HG03139 (cell line): ENCODE data around the gene CAPN15.

Experiments used
- ATAC-seq: cut with Tn5 transposase; IDR thresholded peaks from one replicate; pipeline ENCODE4 v1.9.1; 2021; ENCODE audit not compliant: unreplicated experiment

CAPN15 gene

DNA sequence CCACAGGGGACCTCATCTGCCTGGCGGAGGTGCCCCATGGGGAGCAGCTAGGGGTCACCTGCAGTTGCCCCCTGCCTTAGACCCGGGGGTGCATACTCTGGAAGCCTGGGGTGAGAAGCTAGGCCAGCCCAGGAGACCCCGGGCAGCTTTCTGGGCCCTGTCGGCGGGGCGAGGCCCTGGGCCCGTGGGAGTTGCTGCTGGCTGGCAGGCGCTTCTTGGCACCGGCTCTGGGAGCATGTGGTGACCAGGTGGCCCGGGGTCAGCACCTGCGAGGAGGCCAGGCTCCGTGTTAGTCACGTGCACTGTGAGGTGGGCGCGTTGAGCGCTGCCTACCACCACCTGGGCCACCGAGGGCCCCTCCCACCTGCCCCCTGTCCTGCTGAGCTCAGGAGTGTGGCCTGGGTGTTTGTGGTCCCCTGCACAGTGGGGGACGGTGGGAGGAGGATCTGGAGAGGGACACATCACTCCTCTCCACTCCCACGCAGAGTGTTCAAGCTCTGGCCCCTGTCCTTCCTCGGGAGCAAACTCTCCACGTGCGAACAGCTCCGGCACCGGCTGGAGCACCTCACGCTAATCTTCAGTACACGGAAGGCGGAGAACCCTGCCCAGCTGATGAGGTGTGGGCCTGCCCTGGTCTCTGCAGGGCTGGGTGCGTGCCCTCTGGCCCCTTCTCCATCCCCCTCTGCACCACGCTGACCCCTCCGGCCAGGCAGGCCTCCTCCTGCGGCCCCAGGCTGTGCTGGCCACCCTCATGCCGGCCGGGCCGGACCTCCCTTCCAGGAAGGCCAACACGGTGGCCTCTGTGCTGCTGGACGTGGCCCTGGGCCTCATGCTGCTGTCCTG lies 48.1 kb downstream of the CAPN15 start:
- no peak for ATAC-seq

DNA sequence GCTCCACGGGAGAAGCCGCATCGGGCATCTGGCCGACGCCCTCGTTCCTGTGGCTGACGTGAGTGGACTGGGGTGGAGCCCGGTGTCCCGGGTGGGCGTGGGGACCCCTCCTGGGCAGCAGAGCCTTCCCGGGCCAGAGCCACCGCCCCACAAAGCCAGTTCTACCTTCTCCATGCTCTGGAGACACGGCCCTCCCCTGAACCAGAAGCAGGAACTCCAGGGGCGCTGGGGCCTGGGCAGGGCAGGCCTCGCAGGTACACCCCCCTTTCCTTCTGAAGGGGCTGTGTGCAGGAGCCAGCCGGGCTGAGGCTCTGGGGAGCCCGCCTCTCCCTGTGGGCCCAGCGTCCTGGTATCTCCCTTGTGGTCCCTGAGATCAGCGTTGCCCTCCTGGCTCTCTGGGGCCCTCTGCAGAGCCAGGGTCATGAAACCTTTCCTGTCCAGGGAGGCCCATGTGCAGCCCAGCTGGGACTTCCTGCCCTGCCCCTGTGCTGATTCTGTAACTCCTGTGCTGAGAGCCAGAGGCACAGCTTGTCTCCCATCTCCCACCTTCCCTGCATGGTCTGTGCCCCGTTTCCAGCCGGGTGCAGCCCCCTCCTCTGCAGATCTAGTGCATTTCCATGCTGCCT lies 48.8 kb downstream of the CAPN15 start:
- ATAC-seq: no peak

DNA sequence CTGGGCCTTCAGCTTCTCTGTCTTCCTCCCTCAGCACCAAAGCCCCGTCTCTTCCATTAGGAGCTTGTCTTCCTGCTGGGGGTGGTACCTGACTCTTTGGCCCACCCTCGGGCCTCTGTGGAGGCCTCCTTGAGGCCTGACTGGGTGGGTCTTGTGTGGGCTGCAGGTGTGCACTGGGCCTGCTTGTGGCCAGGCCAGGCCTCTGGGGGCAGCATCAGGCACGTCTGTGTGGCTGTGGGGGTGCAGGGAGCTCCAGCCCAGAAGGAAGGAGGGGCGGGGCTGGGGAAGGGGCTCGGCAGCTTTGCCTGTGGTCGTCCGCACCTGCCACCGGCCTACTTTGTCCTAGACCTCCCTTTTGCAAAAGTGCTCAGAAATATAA lies 49.3 kb downstream of the CAPN15 start:
- ATAC-seq: no peak

DNA sequence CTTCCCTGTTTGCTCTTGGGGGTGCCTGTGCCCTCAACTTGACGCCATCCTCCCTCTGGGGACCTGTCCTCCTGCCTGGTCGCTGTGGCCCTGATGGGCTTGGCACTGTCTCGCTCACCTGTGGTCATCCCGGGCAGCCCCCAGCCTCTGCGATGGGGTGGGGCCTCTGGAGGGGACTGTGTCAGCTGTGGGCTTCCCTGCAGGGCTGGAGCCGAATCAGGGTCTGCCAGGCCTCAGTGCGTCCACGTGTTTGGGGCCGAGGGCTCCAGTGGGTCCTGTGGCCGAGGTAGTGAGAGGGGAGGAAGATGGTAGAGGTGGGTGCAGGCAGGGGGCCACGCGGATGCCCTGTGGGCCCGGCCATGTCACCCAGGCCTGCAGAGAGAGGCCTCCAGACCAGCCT lies 50.3 kb downstream of the CAPN15 start:
- ATAC-seq: no peak

DNA sequence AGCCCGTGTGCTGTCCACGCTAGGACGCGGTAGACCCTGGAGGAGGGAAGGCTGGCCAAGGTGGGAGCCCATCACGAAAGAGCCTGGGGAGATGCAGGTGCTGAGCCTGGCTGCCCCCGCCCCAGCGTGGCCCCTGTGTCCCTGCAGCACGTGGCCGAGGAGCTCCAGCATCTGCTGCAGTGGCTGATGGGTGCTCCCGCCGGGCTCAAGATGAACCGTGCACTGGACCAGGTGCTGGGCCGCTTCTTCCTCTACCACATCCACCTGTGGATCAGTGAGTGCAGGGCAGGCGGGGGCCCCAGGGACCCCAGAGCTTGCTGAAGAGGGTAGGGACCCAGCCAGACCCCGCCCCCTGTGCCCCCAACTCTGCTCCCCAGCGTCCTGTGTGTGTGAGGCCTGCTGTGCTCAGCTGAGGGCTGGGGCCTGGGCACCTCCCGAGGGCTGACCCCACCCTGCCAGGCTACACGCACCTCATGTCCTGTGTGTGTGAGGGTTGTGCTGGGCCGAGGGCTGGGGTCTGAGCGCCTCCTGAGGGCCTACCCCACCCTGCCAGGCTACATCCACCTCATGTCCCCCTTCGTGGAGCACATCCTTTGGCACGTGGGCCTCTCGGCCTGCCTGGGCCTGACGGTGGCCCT lies 50.8 kb downstream of the CAPN15 start:
- ATAC-seq: no peak

DNA sequence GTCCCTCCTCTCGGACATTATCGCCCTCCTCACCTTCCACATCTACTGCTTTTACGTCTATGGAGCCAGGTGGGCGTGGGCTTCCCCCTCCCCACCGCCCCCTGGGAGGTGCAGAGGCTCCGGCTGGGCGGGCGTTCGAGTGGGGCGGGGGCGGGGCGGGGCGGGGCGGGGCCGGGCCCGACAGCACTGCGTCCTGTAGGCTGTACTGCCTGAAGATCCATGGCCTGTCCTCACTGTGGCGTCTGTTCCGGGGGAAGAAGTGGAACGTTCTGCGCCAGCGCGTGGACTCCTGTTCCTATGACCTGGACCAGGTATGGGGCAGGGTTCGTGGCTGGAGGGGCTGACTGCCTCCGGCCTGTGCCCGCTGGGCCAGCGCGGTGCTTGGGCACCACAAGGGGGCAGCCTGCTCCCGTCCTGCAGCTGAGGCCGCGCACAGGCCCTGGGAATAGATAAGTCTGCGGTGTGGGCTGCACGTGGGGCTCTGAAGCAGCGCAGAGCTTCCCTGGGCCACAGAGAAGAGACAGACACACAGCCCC lies 51.4 kb downstream of the CAPN15 start:
- ATAC-seq: no peak

DNA sequence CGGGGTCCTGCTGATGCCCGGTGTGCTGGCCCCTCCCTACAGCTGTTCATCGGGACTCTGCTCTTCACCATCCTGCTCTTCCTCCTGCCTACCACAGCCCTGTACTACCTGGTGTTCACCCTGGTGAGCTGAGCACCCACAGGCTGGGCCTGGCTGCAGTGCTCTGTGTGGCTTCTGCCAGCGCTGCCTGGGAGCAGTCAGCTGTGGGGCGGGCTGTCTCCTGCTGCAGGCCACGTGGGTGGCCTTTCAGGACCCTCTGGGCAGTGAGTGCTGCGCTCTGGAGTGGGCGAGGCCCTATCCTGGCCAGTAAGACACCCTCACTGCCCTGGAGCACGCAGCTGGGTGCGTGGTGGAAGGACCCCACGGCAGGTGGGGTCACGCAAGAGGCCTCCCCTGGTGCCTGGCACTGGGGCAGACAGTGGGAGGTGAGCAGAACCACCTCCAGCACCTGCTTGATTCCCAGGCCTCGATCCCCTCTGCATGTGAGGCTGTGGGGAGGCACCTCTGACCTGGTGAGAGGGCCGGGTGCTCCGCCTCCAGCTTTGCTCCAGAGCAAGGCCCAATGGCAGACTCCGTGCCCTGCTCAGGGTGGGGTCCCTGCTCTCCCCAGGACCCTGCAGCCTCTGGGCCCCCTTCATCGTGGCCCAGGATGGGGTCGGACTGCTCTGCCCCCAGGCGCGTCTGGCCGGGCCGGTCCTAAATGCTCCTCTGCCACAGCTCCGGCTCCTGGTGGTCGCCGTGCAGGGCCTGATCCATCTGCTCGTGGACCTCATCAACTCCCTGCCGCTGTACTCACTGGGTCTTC lies 52.8 kb downstream of the CAPN15 start:
- no peak for ATAC-seq

DNA sequence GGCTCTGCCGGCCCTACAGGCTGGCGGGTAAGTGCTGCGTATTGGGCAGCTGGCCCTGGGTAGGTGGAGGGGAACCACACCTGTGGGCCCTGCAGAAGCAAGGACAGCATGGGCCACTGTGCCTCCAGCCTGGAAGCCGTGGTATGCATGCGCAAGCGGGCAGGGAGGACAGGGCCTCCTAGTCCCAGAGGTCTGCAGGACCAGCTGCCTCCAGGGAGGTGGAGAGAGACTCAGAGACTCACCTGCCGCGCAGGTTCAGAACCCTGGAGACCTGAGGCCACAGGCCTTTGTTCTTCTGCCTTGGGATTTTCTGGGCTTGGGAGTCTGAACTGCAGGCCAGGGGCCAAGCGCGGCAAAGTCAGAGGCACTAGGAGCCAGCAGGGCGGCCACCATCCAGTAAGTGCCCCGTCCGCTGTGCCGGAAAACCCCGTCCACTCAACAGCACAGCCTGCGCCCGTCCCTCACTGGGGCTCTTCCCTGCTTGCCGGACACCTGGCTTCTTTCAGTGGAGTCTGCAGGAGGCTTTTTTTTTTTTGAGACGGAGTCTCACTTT lies 53.5 kb downstream of the CAPN15 start:
- no peak for ATAC-seq

DNA sequence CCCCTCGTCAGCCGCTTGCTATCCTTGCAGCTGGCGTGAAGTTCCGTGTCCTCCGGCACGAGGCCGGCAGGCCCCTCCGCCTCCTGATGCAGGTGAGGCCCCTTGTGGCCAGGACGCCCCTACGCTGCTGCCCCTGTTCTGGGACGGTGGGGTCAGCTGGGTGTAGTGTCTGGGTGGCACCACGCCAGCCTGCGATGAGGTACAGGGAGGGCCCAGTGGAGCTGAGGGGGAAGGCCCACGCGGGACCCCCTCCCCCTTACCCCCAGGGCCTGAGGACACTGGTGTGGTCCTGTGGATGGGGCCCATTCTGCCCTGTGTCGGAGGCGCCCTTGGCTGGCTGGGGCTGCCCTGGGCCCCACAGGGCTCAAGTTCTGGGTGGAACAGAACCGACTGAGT lies 54.7 kb downstream of the CAPN15 start:
- no peak for ATAC-seq

DNA sequence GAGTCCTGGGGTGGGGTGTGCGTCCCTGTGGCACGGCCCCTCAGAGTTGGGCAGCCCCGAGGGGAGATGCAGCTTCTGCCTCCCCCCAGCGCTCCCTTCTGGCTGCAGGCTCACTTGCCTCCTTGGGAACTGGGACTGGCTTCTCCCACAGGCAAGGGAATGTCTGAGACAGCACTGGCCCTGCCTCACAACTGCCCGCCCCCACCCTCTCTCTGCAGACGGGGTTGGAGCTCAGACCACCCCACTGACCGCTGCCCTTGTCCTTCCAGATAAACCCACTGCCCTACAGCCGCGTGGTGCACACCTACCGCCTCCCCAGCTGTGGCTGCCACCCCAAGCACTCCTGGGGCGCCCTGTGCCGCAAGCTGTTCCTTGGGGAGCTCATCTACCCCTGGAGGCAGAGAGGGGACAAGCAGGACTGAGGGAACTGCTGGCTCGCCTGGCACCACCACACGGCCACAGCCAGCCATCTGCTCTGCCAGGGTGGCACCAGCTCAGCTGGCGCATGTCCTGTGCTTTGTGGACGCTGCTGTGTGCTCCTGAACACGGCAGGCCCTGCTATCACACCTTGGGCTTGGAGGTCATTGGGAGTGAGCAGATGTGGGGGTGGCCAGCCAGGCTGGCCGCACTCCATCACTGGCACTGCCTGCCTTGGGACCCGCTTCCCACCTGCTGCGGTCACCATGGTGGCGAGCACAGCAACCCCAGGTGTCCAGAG lies 55.3 kb downstream of the CAPN15 start:
- ATAC-seq: no peak

DNA sequence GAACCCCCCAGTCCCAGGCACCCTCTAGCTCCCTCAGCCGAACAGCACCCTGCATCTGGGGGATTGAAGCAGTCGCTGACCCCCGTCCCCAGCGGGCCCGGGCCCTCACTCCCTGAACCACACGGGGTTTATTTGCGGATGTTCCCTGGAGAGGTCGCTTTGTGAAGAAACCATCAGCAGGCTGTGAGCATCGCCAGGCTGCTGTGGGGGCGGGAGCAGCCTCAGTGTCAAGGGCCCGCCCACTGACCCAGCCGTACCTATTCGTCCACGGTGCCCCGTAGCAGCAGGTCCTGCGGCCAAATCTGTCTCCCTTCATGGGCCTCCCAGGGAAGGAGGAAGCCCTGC lies 55.9 kb downstream of the CAPN15 start:
- ATAC-seq: no peak

DNA sequence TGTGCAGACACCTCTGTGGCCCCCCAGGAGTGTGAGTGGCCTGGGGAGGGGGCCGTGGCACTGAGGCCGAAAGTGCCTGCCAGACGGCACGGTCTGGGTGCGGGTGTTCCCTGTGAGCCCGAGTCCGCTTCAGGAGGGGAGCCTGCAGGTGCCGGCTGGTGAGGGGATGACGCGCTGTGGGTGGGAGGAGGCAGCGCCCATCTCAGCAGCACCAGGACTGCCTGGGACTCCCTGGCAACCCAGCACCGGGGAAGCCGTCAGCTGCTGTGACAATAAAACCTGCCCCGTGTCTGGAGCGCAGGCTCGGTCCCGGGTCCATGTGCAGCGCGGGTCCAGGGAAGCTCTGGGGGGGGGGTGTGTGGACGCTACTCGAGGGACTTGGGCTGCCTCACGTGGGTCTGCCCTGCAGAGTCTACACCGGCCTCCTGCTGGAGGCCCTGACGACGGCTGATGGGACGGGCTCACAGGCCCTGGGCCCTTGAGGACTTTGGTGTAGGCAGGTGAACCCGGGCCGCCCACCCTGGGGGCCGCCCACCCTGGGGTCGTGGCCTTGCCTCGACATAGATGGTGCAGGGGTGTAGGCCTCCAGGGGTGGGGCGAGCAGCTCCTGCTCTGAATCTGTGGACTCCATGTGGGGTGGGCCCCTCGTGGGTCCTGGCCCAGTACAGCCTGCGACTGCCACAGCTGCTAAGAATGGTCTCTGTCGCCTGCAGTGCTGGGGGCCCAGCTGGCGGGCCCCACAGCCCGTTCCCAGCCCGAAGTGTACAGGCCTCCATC lies 56.5 kb downstream of the CAPN15 start:
- ATAC-seq: no peak

DNA sequence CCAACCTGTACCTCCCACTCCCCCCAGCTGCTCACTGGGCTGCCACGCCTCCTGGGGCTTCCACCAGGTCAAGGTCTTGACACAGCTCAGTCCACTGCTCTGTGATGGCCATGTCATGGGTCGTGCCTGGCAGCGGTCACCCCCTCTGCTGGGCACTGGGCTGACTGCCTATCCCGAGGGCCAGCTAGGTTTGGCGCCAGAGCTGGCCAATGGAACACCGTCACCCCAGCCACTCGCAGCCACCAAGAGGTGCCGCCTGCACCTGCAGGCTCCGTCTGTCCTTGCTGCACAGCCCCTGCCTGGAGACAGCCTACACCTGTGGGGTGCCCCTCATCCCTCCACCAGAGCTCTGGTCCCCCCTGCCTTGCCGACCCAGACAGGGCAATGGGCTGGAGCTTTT lies 57.8 kb downstream of the CAPN15 start:
- no peak for ATAC-seq

DNA sequence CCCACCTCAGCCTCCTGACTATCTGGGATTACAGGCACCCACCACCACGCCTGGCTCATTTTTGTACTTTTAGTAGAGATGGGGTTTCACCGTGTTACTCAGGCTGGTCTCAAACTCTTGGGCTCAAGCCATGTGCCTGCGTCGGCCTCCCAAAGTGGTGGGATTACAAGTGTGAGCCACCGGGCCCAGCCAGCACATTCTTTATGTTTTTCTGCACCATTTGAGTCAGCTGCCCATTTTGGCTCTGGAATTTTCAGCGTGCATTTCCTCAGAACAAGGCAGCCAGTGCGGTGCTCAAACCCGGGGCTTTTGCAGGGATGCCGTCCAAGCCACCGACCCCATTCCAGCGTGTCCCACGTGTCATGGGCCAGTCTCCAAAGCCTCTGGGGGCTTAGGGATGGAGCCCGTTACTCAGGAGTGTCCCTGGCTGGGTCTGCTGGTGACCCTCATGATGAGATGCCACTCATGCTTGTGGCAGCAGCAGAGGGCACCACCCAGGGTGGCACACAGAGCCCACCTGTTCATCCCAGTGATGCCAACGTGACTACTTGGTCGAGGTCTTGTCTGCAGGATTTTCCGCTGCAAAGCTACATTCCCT lies 58.6 kb downstream of the CAPN15 start:
- ATAC-seq: no peak

DNA sequence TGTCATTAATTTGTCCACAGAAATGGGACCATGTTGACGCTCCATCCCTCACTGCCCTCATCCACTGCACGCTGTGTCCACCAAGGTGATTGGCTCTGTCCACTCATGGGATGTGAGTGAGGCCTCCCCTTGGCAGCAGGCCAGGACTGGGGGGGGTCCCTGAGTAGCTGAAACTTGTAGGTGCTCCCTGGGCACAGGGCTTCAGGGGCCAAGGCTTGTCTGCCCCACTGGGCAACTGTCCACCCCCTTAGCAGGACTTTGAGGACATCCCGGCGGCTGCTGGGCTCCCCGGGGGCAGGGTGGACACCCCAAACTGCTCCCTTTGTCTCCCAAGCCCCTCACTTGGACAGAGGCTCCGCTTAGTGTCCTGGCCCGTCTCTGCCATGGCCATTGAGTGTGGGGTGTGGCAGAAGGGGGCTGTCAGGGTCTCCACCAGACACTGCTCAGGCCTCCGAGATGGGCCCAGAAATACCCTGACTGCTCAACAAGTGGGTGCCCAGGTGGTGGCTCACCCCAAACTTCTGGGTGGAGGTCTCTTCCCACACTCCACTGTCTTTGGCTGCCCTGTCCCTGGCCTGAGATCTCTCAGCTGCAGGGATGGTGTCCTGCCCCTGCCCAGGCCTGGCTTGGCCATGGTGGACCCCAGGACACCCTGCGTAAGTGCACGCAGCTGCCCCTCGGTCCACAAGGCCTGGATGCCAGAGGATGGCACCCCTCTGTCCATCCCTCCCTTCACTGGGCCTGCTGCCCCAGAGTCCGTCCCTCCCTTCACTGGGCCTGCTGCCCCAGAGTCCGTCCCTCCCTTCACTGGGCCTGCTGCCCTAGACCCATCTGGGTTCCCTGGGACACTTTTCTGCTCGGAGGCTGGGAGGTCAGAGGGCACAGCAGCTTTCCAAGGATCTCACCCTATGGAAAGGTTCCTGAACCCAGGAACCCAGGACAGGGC lies 59.4 kb downstream of the CAPN15 start:
- ATAC-seq: no peak

DNA sequence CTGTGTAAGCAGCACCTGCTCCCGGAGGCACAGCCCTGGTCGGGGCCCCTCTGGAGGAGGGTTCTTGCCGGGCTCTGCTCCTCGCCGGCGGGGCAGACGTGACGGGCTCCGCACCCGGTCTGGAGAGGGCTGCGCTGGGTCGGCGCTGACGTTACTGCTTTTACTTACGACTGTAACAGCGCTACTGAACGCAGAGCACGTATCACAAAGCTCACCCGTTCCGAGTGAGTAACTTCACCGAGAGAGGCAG lies 61.1 kb downstream of the CAPN15 start:
- ATAC-seq: peak; percentile 1

DNA sequence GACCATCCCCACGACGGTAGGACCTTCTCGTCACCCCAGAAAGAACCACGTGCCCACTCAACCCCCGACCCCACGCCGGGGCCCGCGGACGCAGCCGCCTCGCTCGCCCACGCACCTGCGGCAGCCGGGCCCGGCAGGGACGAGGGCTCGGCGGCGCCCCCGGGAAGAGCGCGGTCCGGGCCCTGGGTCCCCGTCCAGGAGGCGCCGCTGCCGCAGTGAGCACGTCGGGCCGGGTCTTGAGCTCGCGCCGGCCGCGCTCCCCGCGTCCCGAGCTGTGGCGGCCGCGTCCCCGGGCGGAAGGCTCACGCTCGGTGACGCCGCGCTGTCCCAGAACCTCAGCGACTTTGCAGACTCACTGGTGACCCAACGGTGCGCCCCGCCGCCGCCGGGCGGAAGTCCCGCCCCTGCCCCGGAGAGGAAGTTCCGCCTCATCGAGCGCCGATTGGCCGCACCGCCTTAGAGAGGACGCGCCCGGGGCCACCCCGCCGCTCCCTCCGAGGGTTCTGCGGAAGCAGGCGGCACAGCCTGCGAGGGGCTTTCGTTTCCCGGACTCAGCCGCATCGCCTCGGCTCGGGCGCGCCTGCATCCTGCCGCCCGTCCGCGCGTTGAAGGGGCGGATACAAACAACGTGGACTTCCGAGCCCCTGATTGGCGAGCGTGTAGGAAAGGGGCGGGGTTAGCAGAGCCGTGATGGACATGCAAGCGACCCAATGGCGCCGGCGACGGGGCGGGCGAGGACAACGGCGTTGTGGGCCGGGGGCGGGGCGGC lies 61.6 kb downstream of the CAPN15 start:
- ATAC-seq: peak; percentile 60
